Daoy (cell line): ENCODE measurements around the gene KHNYN. TPM values are rescaled to one million over a fixed set of nuclear protein-coding genes. Genes with fewer than 3 reads are reported as not detected.

ENCODE experiments used
- DNase-seq: peaks from one replicate; pipeline ENCODE4 v3.0.0-alpha.2; 2015; ENCODE audit warnings: low read depth
- total RNA-seq: library from RNA; depleted of rRNA; stranded (reverse); fragments of >200 nt; shearing (Covaris generic); gene quantifications from 2 replicates; pipeline ENCODE4 v1.2.3, GENCODE V29; 2014

Gene KHNYN
- total RNA-seq, 1 experiment from 2014 or later: 29.4 TPM

GRCh38 chr14:24422694-24423601, 6.8 kb upstream of the KHNYN start:
- no peak for DNase-seq

DNA sequence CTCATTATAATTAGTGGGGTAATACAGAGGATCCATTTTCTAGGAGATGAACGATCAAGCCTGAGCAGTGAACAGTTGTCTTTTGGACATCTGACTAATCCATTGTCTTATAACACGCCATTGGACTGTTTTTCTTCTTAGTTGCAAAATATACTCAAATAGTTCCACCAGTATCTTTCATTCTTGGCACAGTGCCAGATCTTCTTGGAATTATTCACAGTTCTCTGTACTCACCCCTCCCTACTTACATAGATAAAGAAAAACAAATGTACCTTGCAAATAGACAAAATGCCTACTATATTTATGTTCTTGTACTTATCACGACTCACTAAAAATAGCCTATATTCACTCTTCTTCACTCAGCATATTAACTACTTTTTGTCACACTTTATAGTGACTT, 4.0 kb upstream of the KHNYN start:
- no peak for DNase-seq

GRCh38 chr14:24426150-24426911, 3.4 kb upstream of the KHNYN start:
- no peak for DNase-seq

DNA sequence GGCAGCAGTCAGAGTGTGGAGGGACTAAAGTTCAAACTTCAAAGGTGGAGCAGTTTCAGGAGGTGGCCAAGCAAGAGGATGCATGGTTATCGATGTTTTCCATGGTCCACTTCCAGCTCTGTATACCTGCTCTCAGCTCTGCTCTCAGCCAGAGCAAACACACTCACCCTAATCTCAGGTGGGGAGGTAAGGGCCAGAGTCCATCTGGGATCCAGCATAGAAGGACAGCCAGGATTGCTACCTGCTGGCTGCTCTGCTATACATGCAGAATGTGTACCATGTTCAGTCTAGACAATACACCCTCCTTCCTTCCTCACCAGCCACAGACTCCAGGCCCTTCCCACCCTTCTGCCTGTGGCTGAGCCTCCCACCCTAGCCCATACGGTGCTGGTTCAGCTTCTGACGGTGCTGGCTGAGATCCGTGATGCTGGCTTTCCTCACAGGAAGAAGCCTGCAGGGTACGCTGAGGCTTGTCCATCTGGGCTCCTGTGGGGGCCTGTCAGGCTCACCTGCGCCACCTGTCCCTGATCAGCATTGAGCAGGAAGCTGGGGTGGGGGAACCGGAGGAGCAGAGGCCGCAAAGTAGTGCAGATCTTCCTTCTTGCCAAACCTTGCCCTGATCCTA, 2.7 kb upstream of the KHNYN start:
- no peak for DNase-seq

DNA sequence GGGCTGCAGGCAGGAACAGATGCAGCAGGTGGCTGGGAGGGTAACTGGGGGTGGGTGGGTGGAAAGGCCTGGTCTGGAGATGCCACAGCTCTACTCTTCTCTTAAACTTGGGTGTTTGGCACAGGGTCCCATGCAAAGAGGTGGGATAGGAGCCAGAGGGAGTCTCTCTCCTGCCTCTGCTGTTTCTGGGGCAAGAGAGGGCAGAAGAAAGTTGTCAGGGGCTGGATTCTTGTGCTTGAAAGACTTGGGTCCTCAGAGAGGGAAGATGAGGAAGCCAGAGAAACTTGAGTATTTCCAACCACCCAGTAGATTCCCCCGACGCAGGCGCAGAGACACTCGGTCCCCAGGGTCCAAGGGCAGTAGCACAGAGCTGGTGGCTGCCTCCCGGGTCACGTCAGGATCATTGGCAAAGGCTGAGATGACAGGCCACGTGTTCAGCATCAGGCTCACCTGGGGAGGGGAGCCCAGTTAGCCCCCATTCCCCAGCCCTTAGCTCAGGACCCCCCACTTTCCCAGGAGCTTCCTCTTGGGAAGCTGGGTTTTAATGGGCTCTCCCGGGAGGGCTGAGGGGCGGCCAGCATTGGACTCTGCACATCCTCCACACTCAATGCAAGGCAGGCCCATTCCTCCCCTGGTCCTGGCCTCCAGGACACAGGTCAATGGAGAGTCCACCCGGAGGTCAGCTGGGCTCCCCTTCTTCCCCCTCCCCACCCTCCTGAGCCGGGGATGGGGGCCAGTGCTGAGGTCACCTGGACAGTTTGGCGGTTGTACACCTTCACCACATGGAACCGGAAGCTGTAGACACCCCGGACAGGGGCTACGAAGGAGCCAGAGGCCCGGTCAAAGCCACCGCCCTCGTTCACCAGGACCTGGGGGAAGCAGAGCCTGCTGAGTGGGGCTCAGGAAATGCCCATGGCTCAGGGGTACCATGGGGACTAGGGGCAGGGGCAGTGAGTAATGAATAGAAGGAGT, 1.9 kb upstream of the KHNYN start:
- no peak for DNase-seq

GRCh38 chr14:24428628-24429394, 943 bp upstream of the KHNYN start:
- DNase-seq: no peak

- DNase-seq: peak; percentile 82
Measured at GRCh38 chr14:24430143-24430681, 458 bp downstream of the KHNYN start.

DNA sequence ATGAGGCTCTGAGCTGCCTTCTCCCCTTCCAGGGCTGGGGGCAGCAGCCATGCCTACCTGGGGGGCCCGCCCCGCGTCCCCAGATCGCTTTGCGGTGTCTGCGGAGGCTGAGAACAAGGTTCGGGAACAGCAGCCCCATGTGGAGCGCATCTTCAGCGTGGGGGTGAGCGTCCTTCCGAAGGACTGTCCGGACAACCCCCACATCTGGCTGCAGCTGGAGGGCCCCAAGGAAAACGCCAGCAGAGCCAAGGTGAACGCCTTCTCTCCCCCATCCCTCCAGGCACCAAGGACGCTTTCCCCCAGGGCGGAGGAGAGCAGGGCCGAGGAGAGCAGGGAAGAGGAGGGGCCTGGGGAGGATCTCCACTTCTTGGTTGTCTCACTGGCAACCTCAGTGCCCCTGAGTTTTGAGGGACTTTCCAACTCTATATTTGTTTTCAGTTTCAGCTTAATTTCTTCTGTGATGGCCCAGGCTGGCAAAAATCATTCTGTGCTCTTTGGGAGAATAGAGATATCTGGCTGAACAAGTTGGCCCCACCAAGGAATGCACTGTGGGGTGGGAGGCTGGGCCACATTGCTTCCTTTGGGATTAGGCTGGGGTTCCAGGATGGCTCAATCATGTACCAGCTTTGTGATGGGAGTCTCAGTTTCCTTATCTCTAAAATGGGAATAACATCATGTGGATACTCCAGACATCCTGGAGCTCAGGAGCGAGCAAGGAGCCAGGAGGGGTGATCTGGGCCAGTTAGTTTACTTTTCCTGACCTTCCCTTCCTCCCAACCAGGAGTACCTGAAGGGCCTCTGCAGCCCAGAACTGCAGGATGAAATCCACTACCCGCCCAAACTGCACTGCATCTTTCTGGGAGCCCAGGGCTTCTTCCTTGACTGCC, 1.2 kb downstream of the KHNYN start:
- DNase-seq: peak; percentile 29

DNA sequence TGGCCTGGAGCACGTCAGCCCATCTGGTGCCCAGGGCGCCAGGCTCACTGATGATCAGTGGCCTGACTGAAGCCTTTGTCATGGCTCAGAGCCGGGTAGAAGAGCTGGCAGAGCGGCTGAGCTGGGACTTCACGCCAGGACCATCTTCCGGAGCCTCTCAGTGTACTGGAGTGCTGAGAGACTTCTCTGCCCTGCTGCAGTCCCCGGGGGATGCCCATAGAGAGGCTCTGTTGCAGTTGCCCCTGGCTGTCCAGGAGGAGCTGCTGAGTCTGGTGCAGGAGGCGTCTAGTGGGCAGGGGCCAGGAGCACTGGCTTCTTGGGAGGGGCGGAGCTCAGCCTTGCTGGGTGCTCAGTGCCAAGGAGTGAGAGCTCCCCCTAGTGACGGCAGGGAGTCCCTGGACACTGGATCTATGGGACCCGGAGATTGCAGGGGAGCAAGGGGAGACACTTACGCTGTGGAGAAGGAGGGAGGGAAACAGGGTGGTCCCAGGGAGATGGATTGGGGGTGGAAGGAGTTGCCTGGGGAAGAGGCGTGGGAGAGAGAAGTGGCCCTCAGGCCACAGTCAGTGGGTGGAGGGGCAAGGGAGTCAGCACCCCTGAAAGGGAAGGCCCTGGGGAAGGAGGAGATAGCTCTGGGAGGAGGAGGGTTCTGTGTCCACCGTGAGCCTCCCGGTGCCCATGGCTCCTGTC, 2.0 kb downstream of the KHNYN start:
- peak; percentile 97 for DNase-seq

GRCh38 chr14:24432259-24433131, 2.7 kb downstream of the KHNYN start:
- no peak for DNase-seq

DNA sequence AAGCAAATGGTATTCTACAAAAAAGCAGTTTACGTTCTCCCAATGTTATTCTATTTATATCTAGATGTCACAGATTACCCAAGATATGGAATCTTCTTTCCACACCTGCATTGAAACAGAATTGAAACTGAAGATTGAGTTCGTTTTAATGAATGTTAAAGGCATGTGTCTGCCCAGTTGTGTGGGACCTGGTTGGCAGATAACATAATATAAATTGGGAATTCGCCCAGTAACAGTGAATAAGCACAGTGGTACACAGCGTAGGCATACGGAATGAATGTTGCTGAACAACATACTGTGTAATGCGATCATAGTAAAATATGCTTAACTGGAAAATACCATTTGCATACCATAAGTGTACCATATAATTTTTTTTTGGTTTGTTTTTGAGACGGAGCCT, 4.3 kb downstream of the KHNYN start:
- DNase-seq: no peak

DNA sequence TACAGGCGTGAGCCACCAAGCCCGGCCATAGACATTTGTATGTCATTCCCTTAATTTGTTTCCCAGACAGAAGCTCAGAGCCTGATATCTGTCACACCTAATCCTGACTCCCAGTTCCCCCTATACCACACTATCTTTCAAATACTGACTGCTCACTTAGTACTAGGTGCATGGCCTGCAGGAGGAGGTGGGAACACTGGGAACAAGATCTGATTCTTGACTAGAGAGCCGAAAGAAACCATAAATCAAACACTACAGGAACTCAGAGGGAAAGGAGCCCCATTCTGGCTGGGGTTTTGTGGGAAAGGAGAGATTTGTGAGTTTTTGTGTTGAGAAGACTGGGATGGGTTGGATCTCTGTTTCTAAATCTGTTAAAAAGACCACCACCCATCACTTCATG, 4.9 kb downstream of the KHNYN start:
- DNase-seq: no peak

DNA sequence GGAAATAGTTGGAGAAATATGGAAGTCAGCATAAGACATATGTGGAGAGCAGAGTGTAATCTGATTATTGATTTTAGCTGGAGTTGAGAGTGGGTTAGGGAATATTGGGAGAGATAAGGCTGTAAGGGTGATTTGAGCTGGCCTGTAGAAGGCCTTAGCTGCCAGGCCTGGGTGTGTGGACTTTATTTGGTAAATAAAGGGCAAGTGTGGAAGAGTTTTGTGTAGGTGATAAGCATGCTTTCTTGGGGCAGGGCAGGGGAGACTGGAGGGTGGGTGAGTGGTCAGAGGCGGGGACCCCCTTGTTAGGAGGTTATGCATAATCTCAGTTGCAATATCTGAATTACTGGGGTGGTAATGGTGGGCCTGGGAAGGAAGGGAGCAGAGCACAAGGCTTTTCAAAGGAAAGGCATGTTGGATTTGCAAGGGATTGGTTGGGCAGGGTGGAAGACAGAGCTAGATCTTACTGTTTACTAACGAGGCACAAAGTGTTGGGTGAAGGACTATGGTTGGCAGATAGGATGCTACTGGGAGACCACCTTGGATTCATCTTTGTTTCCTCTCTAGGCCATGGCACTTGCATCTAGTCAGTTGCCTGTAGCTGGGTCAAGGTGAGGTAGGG, 5.5 kb downstream of the KHNYN start:
- DNase-seq: no peak

DNA sequence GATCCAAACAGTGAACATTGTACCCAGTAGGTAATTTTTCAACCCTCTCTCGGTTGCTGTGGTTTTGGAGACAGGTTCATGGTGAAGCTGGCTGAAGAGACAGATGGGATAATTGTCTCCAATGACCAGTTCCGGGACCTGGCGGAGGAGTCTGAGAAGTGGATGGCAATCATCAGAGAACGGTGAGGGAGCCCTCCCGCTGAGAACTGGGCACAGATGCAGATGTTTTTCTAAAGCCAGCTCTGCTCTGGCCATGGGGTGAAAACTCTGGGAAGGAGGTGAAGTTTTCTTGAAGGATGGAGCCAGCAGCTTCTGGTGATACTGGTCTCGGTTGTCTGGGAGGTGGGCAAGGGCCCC, 6.2 kb downstream of the KHNYN start:
- DNase-seq: no peak

- peak; percentile 72 for DNase-seq
Measured at GRCh38 chr14:24436355-24437019, 6.7 kb downstream of the KHNYN start.

DNA sequence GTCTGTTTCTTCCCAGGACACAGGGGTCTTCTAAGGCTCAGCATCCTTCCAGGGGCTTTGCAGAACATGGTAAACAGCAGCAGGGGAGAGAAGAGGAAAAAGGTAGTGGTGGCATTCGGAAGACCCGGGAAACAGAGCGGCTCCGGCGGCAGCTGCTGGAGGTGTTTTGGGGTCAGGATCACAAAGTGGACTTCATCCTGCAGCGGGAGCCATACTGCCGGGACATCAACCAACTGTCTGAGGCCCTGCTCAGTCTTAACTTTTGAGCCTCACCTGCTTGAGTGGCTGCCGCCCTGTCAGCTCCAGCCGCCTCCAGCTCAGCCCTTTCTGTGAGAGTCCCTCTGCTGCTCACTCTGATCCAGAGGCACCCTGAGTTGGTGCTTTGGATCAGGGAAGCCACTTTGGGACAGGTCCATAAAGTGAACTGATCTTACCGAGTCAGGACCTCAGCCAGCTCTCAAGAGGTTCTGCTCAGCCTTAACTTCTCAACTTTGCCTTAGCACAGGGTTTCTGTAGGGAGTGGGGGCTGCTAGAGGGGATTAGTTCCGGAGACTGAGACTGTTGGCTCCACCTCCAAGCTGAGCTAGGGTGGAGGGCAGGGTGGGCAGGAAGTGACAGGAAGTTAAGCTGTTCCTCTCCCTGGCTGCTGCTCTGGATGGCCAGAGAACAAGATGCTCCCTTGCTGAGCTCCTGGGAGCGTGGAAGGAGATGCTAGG, 7.4 kb downstream of the KHNYN start:
- DNase-seq: no peak
